Uterus (tissue), 4 donors: ENCODE results near the gene BHLHE41. TPM values are rescaled to one million over a fixed set of nuclear protein-coding genes. Genes with fewer than 3 reads are reported as not detected.

ENCODE experiments used
- DNase-seq, 2 donors: peaks; one replicate each; pipeline ENCODE4 v3.0.0-alpha.2; 2019 to 2020
- H3K27ac ChIP-seq, 2 donors: fragments of 200-600 bp; sonication (generic); 1 replicate in 1 of 2; 2 replicates in 1 of 2; pipeline ENCODE4 v1.5.1; 2016 to 2018
- H3K27me3 ChIP-seq, 2 donors: fragments of 200-600 bp; sonication (generic); one replicate each; pipeline ENCODE4 v1.5.1; 2018 to 2019; ENCODE audit warnings: control low read depth in 1 of 2
- H3K36me3 ChIP-seq, 2 donors: fragments of 200-600 bp; sonication (generic); one replicate each; pipeline ENCODE4 v1.5.1; 2019; ENCODE audit warnings: control low read depth in 1 of 2
- H3K4me1 ChIP-seq, 2 donors: fragments of 200-600 bp; sonication (generic); one replicate each; pipeline ENCODE4 v1.5.1; 2018 to 2019; ENCODE audit warnings: control low read depth in 1 of 2
- H3K4me3 ChIP-seq, 2 donors: fragments of 200-600 bp; sonication (generic); 1 replicate in 1 of 2; 2 replicates in 1 of 2; pipeline ENCODE4 v1.5.1; 2018 to 2019; ENCODE audit warnings: mild to moderate bottlenecking in 1 of 2
- H3K9me3 ChIP-seq, 2 donors: fragments of 200-600 bp; sonication (generic); one replicate each; pipeline ENCODE4 v1.5.1; 2019; ENCODE audit warnings: control low read depth in 1 of 2
- POLR2A ChIP-seq, 2 donors: fragments of 450-650 bp; IDR thresholded peaks; one replicate each; pipeline ENCODE4 v1.6.1; 2016; ENCODE audit warnings: antibody characterized with exemption in 2 of 2, mild to moderate bottlenecking in 1 of 2, moderate library complexity in 1 of 2
- intact Hi-C: fragments of 100-400 bp; cut with DNase I; formaldehyde crosslinking; loops from one replicate; pipeline ENCODE4 v1.15.1; 2023; ENCODE audit warnings: low total_unique reads
- total RNA-seq, 4 donors: library from RNA; depleted of rRNA in 3 of 4; stranded (reverse); fragments of >200 nt in 3 of 4; gene quantifications; one replicate each; pipeline versions ENCODE4 v1.1.0 to v1.2.4, GENCODE V29; 2014 to 2023
- TF ChIP-seq, protein P1 (sequence below), 4 experiments: fragments of 200-600 bp in 2 of 4; fragments of 450-650 bp in 2 of 4; sonication (generic) in 2 of 4; IDR thresholded peaks; one replicate each; pipeline ENCODE4 v1.5.1; 2016 to 2019; ENCODE audit warnings: antibody characterized with exemption in 4 of 4, mild to moderate bottlenecking in 2 of 4, moderate library complexity in 1 of 4
- donor health status: DM: yes; HTN: yes; CAD: no.

Gene BHLHE41
- total RNA-seq, 4 donors from 2014 or later: 2.1 to 31.2 (median 5.0) TPM

DNA sequence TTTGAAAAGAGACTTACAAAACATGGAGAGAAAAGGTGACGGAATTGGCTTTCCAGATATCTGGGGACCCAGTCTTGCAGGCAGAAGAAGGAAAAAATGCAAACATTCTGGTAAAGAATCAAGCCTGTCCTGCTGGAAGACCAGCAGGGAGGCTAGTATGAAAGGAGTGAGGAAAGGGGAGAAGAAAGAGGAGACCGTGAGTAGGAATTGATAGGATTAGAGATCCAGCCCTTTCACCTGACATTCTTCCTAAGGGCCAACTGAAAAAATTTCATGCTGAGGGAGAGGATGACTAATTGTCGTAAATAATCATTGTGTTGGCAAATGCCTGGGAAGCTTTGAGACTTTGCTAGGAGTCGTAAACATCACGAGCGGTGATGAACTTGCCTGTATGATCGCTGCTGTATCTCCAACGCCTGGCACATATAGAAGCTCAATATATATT lies 12.1 kb downstream of the BHLHE41 start:
- intact Hi-C loops: no loop called here

DNA sequence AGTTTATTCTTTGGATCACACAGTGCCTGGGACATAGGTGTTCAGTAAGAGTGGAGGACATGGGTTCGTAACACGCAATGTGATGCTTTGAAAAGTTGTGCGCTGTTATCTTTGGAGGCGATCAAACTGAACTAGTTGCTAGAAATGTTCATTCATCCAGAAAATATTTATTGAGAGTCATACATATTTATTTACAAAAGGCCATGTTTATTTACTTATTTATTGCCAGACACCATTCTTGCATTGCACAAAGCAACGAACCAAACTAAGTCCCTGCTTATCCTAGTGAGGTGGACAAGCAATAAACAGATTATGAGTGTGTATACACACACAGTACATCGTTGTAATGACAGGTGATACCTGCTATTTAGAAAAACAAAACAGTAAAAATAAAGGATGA lies 12.6 kb downstream of the BHLHE41 start:
- peak overlapping the region; percentile 96 to 98 for H3K27ac ChIP-seq
- no peaks in the 10 kb centered on the region for H3K27me3 ChIP-seq
- H3K4me1 ChIP-seq: peaks cover 0 to 11% of the 10 kb centered on the region in 2 donors

More for the DNA sequence above, 12.1 kb downstream of the BHLHE41 start:
- no peak for DNase-seq
- TF ChIP-seq POLR2A (IDR thresholded peaks at IDR 0.05): no peak
- TF ChIP-seq, protein P1, sequence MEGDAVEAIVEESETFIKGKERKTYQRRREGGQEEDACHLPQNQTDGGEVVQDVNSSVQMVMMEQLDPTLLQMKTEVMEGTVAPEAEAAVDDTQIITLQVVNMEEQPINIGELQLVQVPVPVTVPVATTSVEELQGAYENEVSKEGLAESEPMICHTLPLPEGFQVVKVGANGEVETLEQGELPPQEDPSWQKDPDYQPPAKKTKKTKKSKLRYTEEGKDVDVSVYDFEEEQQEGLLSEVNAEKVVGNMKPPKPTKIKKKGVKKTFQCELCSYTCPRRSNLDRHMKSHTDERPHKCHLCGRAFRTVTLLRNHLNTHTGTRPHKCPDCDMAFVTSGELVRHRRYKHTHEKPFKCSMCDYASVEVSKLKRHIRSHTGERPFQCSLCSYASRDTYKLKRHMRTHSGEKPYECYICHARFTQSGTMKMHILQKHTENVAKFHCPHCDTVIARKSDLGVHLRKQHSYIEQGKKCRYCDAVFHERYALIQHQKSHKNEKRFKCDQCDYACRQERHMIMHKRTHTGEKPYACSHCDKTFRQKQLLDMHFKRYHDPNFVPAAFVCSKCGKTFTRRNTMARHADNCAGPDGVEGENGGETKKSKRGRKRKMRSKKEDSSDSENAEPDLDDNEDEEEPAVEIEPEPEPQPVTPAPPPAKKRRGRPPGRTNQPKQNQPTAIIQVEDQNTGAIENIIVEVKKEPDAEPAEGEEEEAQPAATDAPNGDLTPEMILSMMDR (IDR thresholded peaks at IDR 0.05): no peak
- Histone ChIP-seq H3K4me1 (peaks cover 0 to 8% of the 10 kb centered on the region in 2 donors), H3K36me3 (no peaks in the 10 kb centered on the region), H3K9me3 (no peaks in the 10 kb centered on the region), H3K27ac (peak overlapping the region; percentile 96 to 98), H3K27me3 (no peaks in the 10 kb centered on the region), H3K4me3 (no peak overlapping the region)

GRCh38 chr12:26109343-26109881 lies 15.4 kb downstream of the BHLHE41 start:
- intact Hi-C loops: no loop called here
- Histone ChIP-seq H3K27me3 (no peaks in the 10 kb centered on the region), H3K4me1 (peaks cover 0 to 11% of the 10 kb centered on the region in 2 donors), H3K27ac (peak overlapping the region; percentile 69 to 81), H3K4me3 (no peak overlapping the region), H3K36me3 (no peaks in the 10 kb centered on the region), H3K9me3 (no peaks in the 10 kb centered on the region)
- peak; percentile 68 to 70 for DNase-seq
- no peak for TF ChIP-seq POLR2A (IDR thresholded peaks at IDR 0.05)
- TF ChIP-seq, protein P1 (IDR thresholded peaks at IDR 0.05): no peak

More for the DNA sequence above, 12.6 kb downstream of the BHLHE41 start:
- TF ChIP-seq, protein P1 (IDR thresholded peaks at IDR 0.05): no peak
- TF ChIP-seq POLR2A (IDR thresholded peaks at IDR 0.05): no peak
- no peak overlapping the region for H3K4me3 ChIP-seq
- intact Hi-C loops: no loop called here
- H3K36me3 ChIP-seq: no peaks in the 10 kb centered on the region
- no peak for DNase-seq
- no peaks in the 10 kb centered on the region for H3K9me3 ChIP-seq

- Histone ChIP-seq H3K4me1 (peaks cover 0 to 11% of the 10 kb centered on the region in 2 donors), H3K9me3 (no peaks in the 10 kb centered on the region), H3K4me3 (no peak overlapping the region), H3K27ac (peak overlapping the region; percentile 69 to 81), H3K36me3 (no peaks in the 10 kb centered on the region), H3K27me3 (no peaks in the 10 kb centered on the region)
- TF ChIP-seq POLR2A (IDR thresholded peaks at IDR 0.05): no peak
- TF ChIP-seq, protein P1 (IDR thresholded peaks at IDR 0.05): no peak
- intact Hi-C loops: no loop called here
- no peak for DNase-seq
Observed at GRCh38 chr12:26108915-26109314, 15.9 kb downstream of the BHLHE41 start.

- intact Hi-C loops: no loop called here
- H3K36me3 ChIP-seq: no peaks in the 10 kb centered on the region
Observed at GRCh38 chr12:26106347-26106746, 18.5 kb downstream of the BHLHE41 start.

More at GRCh38 chr12:26106347-26106746, 18.5 kb downstream of the BHLHE41 start:
- H3K4me3 ChIP-seq: no peak overlapping the region
- H3K9me3 ChIP-seq: no peaks in the 10 kb centered on the region
- H3K27me3 ChIP-seq: no peaks in the 10 kb centered on the region
- H3K4me1 ChIP-seq: peaks cover 0 to 11% of the 10 kb centered on the region in 2 donors
- no peak overlapping the region for H3K27ac ChIP-seq
- no peak for DNase-seq
- no peak for TF ChIP-seq POLR2A (IDR thresholded peaks at IDR 0.05)
- TF ChIP-seq, protein P1 (IDR thresholded peaks at IDR 0.05): no peak
